HCT116 (cell line): ENCODE measurements around the gene FAM193A.

Experiments
- CBX3 ChIP-seq: IDR thresholded peaks from 2 replicates; pipeline ENCODE4 v1.6.1; 2012; ENCODE audit warnings: low read depth
- CEBPB ChIP-seq: IDR thresholded peaks from 2 replicates; pipeline ENCODE4 v1.6.1; 2012; ENCODE audit warnings: low read depth
- EZH2 ChIP-seq: fragments of 200-600 bp; sonication (generic); IDR thresholded peaks from 2 replicates; pipeline ENCODE4 v1.6.1; 2017; ENCODE audit warnings: antibody characterized with exemption, mixed run types
- MAX ChIP-seq: IDR thresholded peaks from 2 replicates; pipeline ENCODE4 v1.6.1; 2012
- POLR2AphosphoS5 ChIP-seq: IDR thresholded peaks from 2 replicates; pipeline ENCODE4 v1.6.1; 2011; ENCODE audit warnings: mild to moderate bottlenecking, low read depth, low read length, moderate library complexity
- REST ChIP-seq: IDR thresholded peaks from 2 replicates; pipeline ENCODE4 v1.6.1; 2012; ENCODE audit warnings: low read depth
- SIN3A ChIP-seq: IDR thresholded peaks from 2 replicates; pipeline ENCODE4 v1.6.1; 2012; ENCODE audit warnings: low read depth
- TF ChIP-seq, protein P1 (sequence below), 3 experiments: fragments of 200-600 bp in 1 of 3; sonication (generic) in 1 of 3; IDR thresholded peaks in 2 of 3; conservative IDR thresholded peaks in 1 of 3; 2 replicates each; pipeline ENCODE4 v1.5.1; 2012 to 2017; ENCODE audit warnings: low read depth in 2 of 3, low read length in 2 of 3, antibody characterized with exemption in 1 of 3, borderline replicate concordance in 1 of 3, control low read depth in 1 of 3, mild to moderate bottlenecking in 1 of 3, mixed read lengths in 1 of 3, mixed run types in 1 of 3, moderate library complexity in 1 of 3; ENCODE audit not compliant: insufficient read depth in 1 of 3

DNA sequence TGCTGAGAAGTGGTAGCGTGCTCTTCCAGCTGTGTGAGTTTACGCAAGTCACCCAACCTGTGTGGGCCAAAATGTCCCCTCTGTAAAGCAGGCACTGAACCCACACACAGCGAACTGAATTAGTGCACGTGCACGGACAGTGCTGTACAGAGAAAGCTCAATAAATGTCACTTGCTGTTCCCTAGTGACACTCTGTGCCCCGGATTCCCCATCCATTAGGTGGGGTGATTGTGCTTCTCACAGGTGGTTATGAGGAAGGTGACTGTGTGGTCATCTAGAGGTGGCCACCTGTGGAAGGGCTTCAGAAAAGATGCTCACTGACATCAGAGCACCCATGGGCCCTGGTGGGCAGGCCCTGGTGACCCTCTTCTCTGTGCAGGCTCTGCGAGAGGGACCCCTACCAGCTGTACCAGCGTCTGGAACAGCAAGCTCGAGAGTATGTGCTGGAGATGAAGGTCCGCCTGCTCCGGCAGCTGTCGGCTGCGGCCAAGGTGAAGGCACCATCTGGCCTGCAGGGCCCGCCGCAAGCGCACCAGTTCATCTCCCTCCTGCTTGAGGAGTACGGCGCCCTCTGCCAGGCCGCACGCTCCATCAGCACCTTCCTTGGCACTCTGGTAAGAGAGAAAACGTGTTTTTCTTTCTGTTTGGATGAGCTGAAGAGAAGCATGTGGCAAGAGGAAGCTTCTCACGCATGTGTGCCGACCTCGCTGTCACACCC, 94.3 kb downstream of the FAM193A start:
- TF ChIP-seq EZH2 (no peak), CEBPB (no peak), POLR2AphosphoS5 (no peak), MAX (no peak), REST (no peak), CBX3 (no peak), SIN3A (no peak)
- TF ChIP-seq, protein P1, sequence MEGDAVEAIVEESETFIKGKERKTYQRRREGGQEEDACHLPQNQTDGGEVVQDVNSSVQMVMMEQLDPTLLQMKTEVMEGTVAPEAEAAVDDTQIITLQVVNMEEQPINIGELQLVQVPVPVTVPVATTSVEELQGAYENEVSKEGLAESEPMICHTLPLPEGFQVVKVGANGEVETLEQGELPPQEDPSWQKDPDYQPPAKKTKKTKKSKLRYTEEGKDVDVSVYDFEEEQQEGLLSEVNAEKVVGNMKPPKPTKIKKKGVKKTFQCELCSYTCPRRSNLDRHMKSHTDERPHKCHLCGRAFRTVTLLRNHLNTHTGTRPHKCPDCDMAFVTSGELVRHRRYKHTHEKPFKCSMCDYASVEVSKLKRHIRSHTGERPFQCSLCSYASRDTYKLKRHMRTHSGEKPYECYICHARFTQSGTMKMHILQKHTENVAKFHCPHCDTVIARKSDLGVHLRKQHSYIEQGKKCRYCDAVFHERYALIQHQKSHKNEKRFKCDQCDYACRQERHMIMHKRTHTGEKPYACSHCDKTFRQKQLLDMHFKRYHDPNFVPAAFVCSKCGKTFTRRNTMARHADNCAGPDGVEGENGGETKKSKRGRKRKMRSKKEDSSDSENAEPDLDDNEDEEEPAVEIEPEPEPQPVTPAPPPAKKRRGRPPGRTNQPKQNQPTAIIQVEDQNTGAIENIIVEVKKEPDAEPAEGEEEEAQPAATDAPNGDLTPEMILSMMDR (IDR thresholded peaks at IDR 0.05 in 2 of 3, conservative IDR thresholded peaks at IDR 0.05 in 1 of 3; ENCODE audit: borderline replicate concordance in 1 of 3, insufficient read depth in 1 of 3, low read depth in 2 of 3, low read length in 2 of 3) = peak; percentile 38 to 84 (median 40); a peak in 5 of 6 replicates
